Activated CD8-positive, alpha-beta memory T cell treated with anti-CD3 and anti-CD28 coated beads, Interleukin-2, amount 50 U/mL, for 1 hour (primary cell): ENCODE data around the gene HAPLN2.

Experiments used
- DNase-seq: peaks from one replicate; pipeline ENCODE4 v3.0.0-alpha.2; 2020; ENCODE audit errors: extremely low read depth

HAPLN2 gene

DNA sequence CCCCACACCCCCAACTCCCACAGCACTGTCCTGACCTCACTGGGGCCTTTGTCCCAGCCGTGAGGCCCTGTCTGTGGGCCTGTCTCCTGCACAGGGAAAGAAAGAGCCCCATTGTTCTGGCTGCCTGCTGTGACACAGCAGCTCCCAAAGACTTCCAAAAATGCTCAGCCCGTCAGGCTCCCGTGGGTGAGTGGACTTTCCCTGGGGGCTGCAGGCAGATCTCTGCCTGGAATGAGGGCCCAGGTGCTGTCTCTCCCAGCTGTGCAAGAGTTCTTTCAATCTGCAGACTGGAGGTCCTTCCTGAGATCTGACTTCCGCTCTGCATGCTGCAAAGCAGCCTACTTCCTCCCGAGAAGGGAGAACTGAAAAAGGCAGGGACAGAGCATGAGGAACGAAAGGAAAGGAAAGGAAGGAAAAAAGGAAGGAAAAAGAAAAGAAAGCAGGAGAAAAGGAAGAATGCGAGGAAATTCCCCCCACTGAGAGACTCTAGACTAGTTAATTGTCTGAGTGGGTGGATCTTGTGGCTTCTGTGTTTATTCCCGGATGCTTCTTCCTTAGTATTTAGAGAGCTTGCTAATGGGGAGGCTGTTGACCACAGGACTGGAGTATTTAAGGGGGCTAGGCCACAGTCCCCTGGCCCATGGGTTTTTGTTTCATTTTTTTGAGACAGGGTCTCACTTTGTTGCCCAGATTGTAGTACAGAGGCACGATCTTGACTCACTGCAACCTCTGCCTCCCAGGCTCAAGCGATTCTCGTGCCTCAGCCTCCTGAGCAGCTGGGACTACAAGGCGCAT lies 43.0 kb downstream of the HAPLN2 start:
- no peak for DNase-seq

DNA sequence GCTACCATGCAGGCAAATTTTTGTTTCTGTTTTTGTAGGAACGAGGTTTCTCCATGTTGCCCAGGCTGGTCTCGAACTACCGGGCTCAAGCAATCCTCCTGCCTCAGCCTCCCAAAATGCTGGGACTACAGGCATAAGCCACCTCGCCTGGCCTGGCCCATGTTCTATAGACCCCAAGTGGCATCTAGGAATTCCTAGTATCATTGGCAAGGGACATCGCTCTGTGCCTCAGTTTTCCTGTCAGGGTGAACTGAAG lies 43.5 kb downstream of the HAPLN2 start:
- no peak for DNase-seq

DNA sequence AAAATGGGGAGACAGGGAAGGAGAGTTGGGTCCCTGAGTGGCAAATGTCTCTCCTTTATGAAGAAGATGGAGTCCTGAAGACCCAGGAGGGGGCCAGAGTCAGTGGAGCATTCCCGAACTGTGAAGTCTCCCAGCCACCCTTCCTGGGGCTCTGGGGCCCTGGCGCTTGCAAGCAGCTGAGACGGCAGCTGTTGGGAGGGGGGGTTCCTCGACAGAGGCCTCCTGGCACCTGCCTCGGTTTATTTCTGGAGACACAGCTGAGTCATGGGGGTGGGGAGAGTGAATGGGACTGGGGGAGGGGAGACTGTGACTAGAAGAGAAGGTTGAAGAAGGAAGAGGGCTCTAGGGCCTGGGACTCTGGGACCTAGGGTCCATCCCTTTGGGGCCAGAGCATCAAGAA lies 44.0 kb downstream of the HAPLN2 start:
- no peak for DNase-seq

DNA sequence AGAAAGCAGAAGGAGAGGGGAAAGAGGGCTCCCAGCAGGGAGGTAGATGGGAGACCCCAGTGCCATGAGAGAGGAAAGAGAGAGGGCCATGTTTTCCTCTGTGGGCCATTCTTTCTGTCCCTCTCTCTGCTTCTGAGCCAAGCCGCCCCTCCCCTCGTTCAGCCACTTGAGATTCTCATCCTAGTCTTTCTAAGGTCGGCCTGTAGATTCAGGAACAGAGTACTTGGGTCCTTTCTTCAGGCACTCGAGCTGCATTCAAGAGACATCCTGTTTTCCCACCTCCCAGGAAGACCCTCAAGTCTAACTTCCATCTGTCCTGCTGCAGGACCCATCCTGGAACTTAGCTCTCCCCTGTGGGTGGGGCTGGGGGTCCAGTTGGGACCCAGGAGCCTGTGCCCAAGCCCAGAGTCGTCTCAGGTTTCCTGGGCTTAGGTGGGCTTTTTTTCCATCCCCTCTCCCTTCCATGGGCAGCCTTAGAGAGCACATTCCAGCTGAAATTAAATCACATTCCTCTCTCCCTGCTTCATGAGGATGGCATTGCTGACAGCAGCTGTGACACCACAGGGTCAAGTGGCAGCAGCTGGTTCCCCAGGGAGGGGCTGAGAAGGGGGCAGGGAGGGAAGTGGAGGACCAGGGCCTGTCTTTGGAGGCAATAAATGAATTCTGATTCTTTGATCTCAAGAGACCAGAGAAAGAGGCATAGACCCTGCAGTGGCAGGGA lies 45.0 kb downstream of the HAPLN2 start:
- DNase-seq = no peak

GRCh38 chr1:156664767-156665411 lies 45.7 kb downstream of the HAPLN2 start:
- DNase-seq = no peak

- no peak for DNase-seq
These were observed 46.3 kb downstream of the HAPLN2 start for GRCh38 chr1:156665539-156665938.

DNA sequence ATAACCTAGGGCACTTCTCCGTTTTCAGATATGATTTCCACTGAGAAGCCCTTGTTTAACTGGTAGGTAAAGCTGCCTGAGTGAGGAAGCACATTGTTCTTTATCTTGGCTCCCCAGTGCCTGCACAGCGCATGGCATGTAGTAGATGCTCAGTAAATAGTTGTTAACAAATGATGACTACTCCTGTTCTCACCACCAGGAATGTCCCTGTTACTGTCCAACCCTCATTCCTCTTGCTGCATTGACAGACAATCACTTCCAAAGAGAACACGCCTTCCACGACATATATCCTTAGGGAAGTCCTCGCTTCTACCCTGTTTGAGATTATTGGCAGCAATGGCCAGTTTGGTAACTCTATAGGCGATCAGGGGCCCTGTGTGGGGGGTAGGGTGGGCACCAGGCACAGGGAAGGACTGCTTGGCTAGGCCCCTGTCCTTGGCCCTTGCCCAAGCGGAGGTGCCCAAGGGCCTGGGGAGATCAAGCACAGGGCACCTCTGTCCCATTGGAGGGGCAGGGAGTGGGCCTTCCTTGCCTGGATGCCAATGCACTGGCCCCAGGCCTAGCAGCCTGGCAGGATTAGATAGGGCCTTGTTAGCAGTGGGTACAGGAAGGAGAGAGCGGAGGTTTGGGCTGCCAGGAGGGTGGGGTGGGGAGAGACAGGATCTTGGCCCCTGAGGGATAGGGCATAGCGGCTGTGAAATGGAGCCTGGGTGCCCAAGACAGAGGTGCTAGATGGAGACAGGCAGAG lies 47.8 kb downstream of the HAPLN2 start:
- no peak for DNase-seq

GRCh38 chr1:156667610-156667967 lies 48.4 kb downstream of the HAPLN2 start:
- no peak for DNase-seq

DNA sequence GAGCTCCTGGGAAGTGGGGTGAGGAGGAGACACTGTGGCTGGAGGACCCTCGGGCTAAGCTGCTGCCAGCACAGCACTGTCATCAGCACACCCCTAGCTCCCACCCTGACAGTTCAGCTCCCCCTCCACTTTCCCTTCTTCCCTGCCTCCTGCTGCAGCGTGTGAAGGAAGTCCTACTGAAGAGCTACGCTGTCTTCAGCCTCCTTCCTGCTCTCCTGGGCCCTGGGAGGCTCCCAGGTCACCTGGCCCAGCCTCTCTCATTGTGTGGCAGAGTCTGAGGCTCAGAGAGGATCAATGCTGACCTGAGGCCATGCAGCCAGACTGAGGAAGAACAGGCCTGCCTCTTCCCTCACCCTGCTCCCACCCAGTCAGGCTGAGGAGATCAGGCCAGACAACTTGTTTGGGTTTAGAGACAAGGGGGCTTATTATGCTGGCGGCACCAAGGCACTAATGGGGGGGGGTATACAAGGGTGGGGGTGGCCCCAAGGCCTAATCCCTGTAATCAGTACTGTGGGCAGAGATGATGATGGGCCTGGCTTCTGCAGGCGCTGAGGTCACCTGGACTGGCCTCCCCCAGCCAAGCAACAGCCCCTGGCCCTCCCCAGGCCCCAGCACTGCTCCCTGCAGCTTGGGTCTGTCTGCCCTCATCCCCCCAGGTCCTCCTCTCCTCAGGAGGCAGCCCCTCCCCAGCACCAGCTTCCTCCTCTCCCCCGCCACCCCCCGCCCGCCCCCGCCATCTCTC lies 48.9 kb downstream of the HAPLN2 start:
- DNase-seq = no peak

GRCh38 chr1:156668801-156669637 lies 49.8 kb downstream of the HAPLN2 start:
- no peak for DNase-seq

DNA sequence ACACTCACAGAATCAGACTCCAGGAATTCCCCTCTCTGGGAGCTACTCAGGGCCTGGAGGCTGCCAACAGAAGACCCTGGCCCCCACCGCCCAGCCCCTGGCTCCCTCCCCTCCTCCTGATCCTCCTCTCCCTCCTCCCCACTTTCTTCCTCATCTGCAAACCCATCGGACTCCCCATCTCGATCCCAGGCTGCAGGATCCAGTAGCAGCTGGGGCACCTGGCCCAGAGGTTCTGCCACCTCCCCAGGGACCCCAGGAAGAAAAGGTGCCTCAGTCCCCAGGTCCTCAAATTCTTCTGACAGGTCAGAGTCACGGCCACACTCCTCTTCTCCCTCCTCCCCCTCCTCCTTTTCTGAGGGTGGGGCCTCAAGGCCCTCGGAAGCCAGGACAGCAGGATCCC lies 50.6 kb downstream of the HAPLN2 start:
- DNase-seq = no peak

- DNase-seq = no peak
These were observed 51.1 kb downstream of the HAPLN2 start for GRCh38 chr1:156670359-156670758.

DNA sequence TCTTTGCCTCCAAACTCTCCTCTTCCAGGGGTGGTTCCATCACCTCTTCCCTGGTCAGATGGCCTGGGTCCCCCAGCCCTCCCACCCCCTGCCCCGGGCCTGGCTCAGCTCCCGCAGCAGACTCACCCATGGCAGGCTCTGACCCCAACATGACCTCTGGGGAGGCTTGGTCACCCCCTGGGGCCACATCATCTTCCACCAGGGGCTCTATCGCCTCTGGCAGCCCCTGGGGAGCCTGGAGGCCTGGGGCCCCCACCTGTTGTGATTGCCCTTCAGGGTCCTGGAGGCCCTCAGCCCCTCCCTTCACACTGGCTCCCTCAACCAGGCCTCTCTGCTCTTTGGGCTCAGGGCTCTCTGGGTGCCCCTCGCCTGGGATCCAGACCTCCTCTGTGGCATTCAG lies 51.6 kb downstream of the HAPLN2 start:
- DNase-seq = no peak

- DNase-seq = no peak
These were observed 52.6 kb downstream of the HAPLN2 start for GRCh38 chr1:156671804-156672203.

- DNase-seq = no peak
These were observed 54.3 kb downstream of the HAPLN2 start for GRCh38 chr1:156673387-156674121.
